Measurements from ENCODE around the gene ZNF253.
"Not testable (repeated sequence)": the region's sequence is repeated elsewhere in the genome, so short reads cannot be mapped to it uniquely, and the experiment has no call there.

ZNF253 gene

GRCh38 chr19:19865750-19866610 is at the start of gene ZNF253:
Gene ZNF253 (plus strand): TSS chr19:19865882. CDS start chr19:19865997, 115 bp downstream.
- DNase-seq = peak; percentile 96

GRCh38 chr19:19816679-19817078 is 49.0 kb upstream of the ZNF253 start:
- DNase-seq = no peak

GRCh38 chr19:19817357-19817756 is 48.3 kb upstream of the ZNF253 start:
- DNase-seq = no peak

- DNase-seq = no peak
Observed at GRCh38 chr19:19820774-19821320, 44.8 kb upstream of the ZNF253 start.

- peak; percentile 98 for DNase-seq
Observed at GRCh38 chr19:19821366-19821951, 44.2 kb upstream of the ZNF253 start, which contains the start of gene ZNF506. Gene ZNF506 (minus strand): TSS chr19:19821750. CDS start chr19:19821603, 147 bp downstream.

- not testable (repeated sequence) for DNase-seq
Observed at GRCh38 chr19:19821976-19822375, 43.7 kb upstream of the ZNF253 start.

- no peak for DNase-seq
Observed at GRCh38 chr19:19823916-19824315, 41.8 kb upstream of the ZNF253 start.

- DNase-seq = no peak
Observed at GRCh38 chr19:19826875-19827274, 38.8 kb upstream of the ZNF253 start.

- DNase-seq = no peak
Observed at GRCh38 chr19:19835560-19836038, 30.1 kb upstream of the ZNF253 start.

GRCh38 chr19:19847781-19848180 is 17.9 kb upstream of the ZNF253 start:
- no peak for DNase-seq

GRCh38 chr19:19849056-19849455 is 16.6 kb upstream of the ZNF253 start:
- no peak for DNase-seq

- not testable (repeated sequence) for DNase-seq
Observed at GRCh38 chr19:19851740-19852139, 13.9 kb upstream of the ZNF253 start.

GRCh38 chr19:19858751-19859150 is 6.9 kb upstream of the ZNF253 start:
- no peak for DNase-seq

- DNase-seq = peak; percentile 51
Observed at GRCh38 chr19:19860756-19861390, 4.8 kb upstream of the ZNF253 start.

GRCh38 chr19:19866611-19867248 is 1.0 kb downstream of the ZNF253 start:
- peak; percentile 57 for DNase-seq

GRCh38 chr19:19870086-19870485 is 4.4 kb downstream of the ZNF253 start:
- DNase-seq = not testable (repeated sequence)

GRCh38 chr19:19871932-19872331 is 6.2 kb downstream of the ZNF253 start:
- no peak for DNase-seq

GRCh38 chr19:19873381-19873780 is 7.7 kb downstream of the ZNF253 start:
- DNase-seq = no peak

- no peak for DNase-seq
Observed at GRCh38 chr19:19877724-19878123, 12.0 kb downstream of the ZNF253 start.

GRCh38 chr19:19884583-19884982 is 18.9 kb downstream of the ZNF253 start:
- DNase-seq = no peak

- not testable (repeated sequence) for DNase-seq
Observed at GRCh38 chr19:19892055-19892941, 26.6 kb downstream of the ZNF253 start.

All from right forelimb (tissue), 1 donor.